Stomach smooth muscle (tissue), 2 donors: ENCODE measurements around the gene TMED6.
"Not testable (repeated sequence)": the region's sequence is repeated elsewhere in the genome, so short reads cannot be mapped to it uniquely, and the experiment has no call there.

Experiments
- H3K27ac ChIP-seq: one replicate; pipeline ENCODE4 v1.7.0; 2013; ENCODE audit warnings: mild to moderate bottlenecking, low read length, inconsistent platforms
- H3K27me3 ChIP-seq, 2 donors: one replicate each; pipeline ENCODE4 v1.7.0; 2013; ENCODE audit warnings: low read length in 2 of 2; ENCODE audit not compliant: insufficient read depth in 2 of 2, control insufficient read depth in 1 of 2
- H3K36me3 ChIP-seq, 2 donors: one replicate each; pipeline ENCODE4 v1.7.0; 2013; ENCODE audit warnings: low read length in 2 of 2; ENCODE audit not compliant: control insufficient read depth in 2 of 2, insufficient read depth in 2 of 2
- H3K4me1 ChIP-seq: one replicate; pipeline ENCODE4 v1.7.0; 2013; ENCODE audit warnings: low read length; ENCODE audit not compliant: control insufficient read depth, insufficient read depth
- H3K4me3 ChIP-seq, 2 donors: one replicate each; pipeline ENCODE4 v1.7.0; 2013; ENCODE audit warnings: low read length in 2 of 2
- H3K9ac ChIP-seq, 2 donors: one replicate each; pipeline ENCODE4 v1.7.0; 2013; ENCODE audit warnings: low read length in 2 of 2, mild to moderate bottlenecking in 1 of 2
- H3K9me3 ChIP-seq, 2 donors: one replicate each; pipeline ENCODE4 v1.7.0; 2013; ENCODE audit warnings: low read length in 2 of 2; ENCODE audit not compliant: control insufficient read depth in 2 of 2
- donor health status: healthy.
- donor health status: Pancreatic carcinoma.

TMED6 gene

GRCh38 chr16:69360070-69360469, 8.5 kb upstream of the TMED6 start:
- not testable (repeated sequence) for H3K9ac ChIP-seq, H3K4me1 ChIP-seq, H3K9me3 ChIP-seq, H3K4me3 ChIP-seq, H3K27me3 ChIP-seq, H3K27ac ChIP-seq
- peaks cover 22 to 27% of the 10 kb centered on the region in 2 donors for H3K36me3 ChIP-seq

GRCh38 chr16:69350536-69351133, 951 bp downstream of the TMED6 start:
- Histone ChIP-seq H3K27ac (no peak overlapping the region), H3K4me3 (no peak overlapping the region), H3K9ac (no peak overlapping the region), H3K36me3 (peaks cover 13 to 24% of the 10 kb centered on the region in 2 donors), H3K27me3 (no peaks in the 10 kb centered on the region), H3K4me1 (no peaks in the 10 kb centered on the region), H3K9me3 (no peaks in the 10 kb centered on the region)

- H3K27me3 ChIP-seq, result no peaks in the 10 kb centered on the region
- peaks cover 8 to 20% of the 10 kb centered on the region in 2 donors for H3K36me3 ChIP-seq
- no peak overlapping the region for H3K4me3 ChIP-seq
- H3K9ac ChIP-seq, result no peak overlapping the region
- no peak overlapping the region for H3K27ac ChIP-seq
- no peaks in the 10 kb centered on the region for H3K9me3 ChIP-seq
- H3K4me1 ChIP-seq, result no peaks in the 10 kb centered on the region
Observed at GRCh38 chr16:69349536-69349935, 2.0 kb downstream of the TMED6 start.

GRCh38 chr16:69348222-69348621, 3.4 kb downstream of the TMED6 start:
- Histone ChIP-seq H3K4me3 (no peak overlapping the region), H3K36me3 (peaks cover 7 to 24% of the 10 kb centered on the region in 2 donors), H3K4me1 (no peaks in the 10 kb centered on the region), H3K9me3 (no peaks in the 10 kb centered on the region), H3K27me3 (no peaks in the 10 kb centered on the region), H3K27ac (no peak overlapping the region), H3K9ac (no peak overlapping the region)

- no peaks in the 10 kb centered on the region for H3K4me1 ChIP-seq
- no peak overlapping the region for H3K4me3 ChIP-seq
- H3K27me3 ChIP-seq, result no peaks in the 10 kb centered on the region
- peaks cover 9 to 17% of the 10 kb centered on the region in 2 donors for H3K36me3 ChIP-seq
- no peaks in the 10 kb centered on the region for H3K9me3 ChIP-seq
- no peak overlapping the region for H3K9ac ChIP-seq
- no peak overlapping the region for H3K27ac ChIP-seq
Observed at GRCh38 chr16:69346683-69347082, 4.9 kb downstream of the TMED6 start.

GRCh38 chr16:69345923-69346322, 5.7 kb downstream of the TMED6 start:
- Histone ChIP-seq H3K9me3 (no peaks in the 10 kb centered on the region), H3K4me1 (peaks cover under 1% of the 10 kb centered on the region), H3K27me3 (no peaks in the 10 kb centered on the region), H3K4me3 (no peak overlapping the region), H3K9ac (no peak overlapping the region), H3K36me3 (peaks cover 9 to 21% of the 10 kb centered on the region in 2 donors), H3K27ac (no peak overlapping the region)

- no peak overlapping the region for H3K27ac ChIP-seq
- H3K9ac ChIP-seq, result no peak overlapping the region
- H3K4me3 ChIP-seq, result no peak overlapping the region
- H3K4me1 ChIP-seq, result peaks cover 12% of the 10 kb centered on the region
- H3K27me3 ChIP-seq, result no peaks in the 10 kb centered on the region
- H3K36me3 ChIP-seq, result peaks cover 5 to 14% of the 10 kb centered on the region in 2 donors
- H3K9me3 ChIP-seq, result no peaks in the 10 kb centered on the region
Observed at GRCh38 chr16:69344171-69344570, 7.4 kb downstream of the TMED6 start.

- H3K4me1 ChIP-seq, result peaks cover 25% of the 10 kb centered on the region
- H3K27ac ChIP-seq, result peak overlapping the region; percentile 80
- H3K9me3 ChIP-seq, result no peaks in the 10 kb centered on the region
- peaks cover 14 to 22% of the 10 kb centered on the region in 2 donors for H3K36me3 ChIP-seq
- H3K9ac ChIP-seq, result peak overlapping the region; percentile 87 to 96
- peak overlapping the region; percentile 95 to 99 for H3K4me3 ChIP-seq
- no peaks in the 10 kb centered on the region for H3K27me3 ChIP-seq
Observed at GRCh38 chr16:69340095-69340644, 11.4 kb downstream of the TMED6 start.

GRCh38 chr16:69339289-69340094, 12.1 kb downstream of the TMED6 start, which contains the start of the genes COG8 and NIP7:
TSS of gene COG8 (minus strand) at chr16:69339564. CDS start at chr16:69339552, 12 bp downstream.
TSS of gene NIP7 (plus strand) at chr16:69339772. CDS start at chr16:69339830, 58 bp downstream.
- H3K27me3 ChIP-seq, result no peaks in the 10 kb centered on the region
- no peaks in the 10 kb centered on the region for H3K9me3 ChIP-seq
- peak within 1 kb of the TSS; percentile 87 to 96 for H3K9ac ChIP-seq
- peak within 1 kb of the TSS; percentile 80 for H3K27ac ChIP-seq
- H3K4me1 ChIP-seq, result peaks cover 25% of the 10 kb centered on the region
- H3K36me3 ChIP-seq, result peaks cover 21 to 28% of the 10 kb centered on the region in 2 donors
- H3K4me3 ChIP-seq, result peak within 1 kb of the TSS; percentile 95 to 99

GRCh38 chr16:69338557-69339288, 12.9 kb downstream of the TMED6 start:
- Histone ChIP-seq H3K36me3 (peaks cover 29 to 34% of the 10 kb centered on the region in 2 donors), H3K9ac (peak overlapping the region; percentile 87 to 96), H3K9me3 (no peaks in the 10 kb centered on the region), H3K4me3 (peak overlapping the region; percentile 95 to 99), H3K27me3 (no peaks in the 10 kb centered on the region), H3K27ac (peak overlapping the region; percentile 80), H3K4me1 (peaks cover 29% of the 10 kb centered on the region)
